ENCODE measurements around the gene PHOSPHO1. TPM values are rescaled to one million over a fixed set of nuclear protein-coding genes. Genes with fewer than 3 reads are reported as not detected.

Gene PHOSPHO1
- total RNA-seq, 1 experiment from 2014 or later = 3.5 TPM

GRCh38 chr17:49224198-49224996 is 6.2 kb downstream of the PHOSPHO1 start:
- in situ Hi-C loops (cut with HindIII; ENCODE audit: low sequenced_read_pairs) = no loop called here
- DNase-seq (ENCODE audit: low spot score) = no peak

DNA sequence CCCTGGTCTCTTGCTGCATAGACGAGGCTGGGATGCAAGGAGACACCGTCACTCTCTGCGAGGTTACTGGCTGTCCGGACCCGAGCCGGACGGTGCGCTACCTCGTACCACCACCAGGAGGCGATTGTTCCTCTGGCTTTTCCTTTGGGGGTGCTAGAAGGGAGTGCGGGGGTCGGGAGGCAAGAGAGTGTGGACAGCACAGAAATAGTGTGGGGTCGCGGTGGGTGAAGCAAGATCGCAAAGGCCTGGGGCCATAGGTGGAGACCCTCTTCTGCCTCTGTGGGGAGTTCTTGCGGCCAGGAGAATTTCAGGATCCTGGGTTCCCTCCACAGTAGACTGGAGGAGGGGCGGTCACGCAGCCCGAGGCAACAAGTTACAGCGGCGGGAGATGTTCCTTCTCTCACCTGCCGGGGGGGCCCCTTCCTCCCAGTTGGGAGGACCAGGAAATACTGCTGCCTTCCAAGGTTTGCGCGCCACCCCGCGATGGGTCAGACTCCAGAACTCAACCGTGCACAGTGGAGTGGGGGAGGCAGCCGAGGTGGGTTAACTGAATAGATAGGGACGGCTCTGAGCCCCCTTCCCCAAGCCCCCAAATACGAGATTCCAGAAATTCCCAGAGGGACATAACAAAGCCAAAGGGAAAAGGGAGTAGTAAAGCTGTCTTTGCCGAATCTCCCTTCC is 6.9 kb downstream of the PHOSPHO1 start:
- DNase-seq (ENCODE audit: low spot score) = peak; percentile 18
- in situ Hi-C loops (cut with HindIII; ENCODE audit: low sequenced_read_pairs) = no loop called here

GRCh38 chr17:49223168-49223516 is 7.4 kb downstream of the PHOSPHO1 start:
- DNase-seq (ENCODE audit: low spot score) = no peak

GRCh38 chr17:49219987-49220386 is 10.6 kb downstream of the PHOSPHO1 start:
- in situ Hi-C loops (cut with HindIII; ENCODE audit: low sequenced_read_pairs) = no loop called here
- no peak for DNase-seq (ENCODE audit: low spot score)

More at GRCh38 chr17:49223168-49223516, 7.4 kb downstream of the PHOSPHO1 start:
- in situ Hi-C loops (cut with HindIII; ENCODE audit: low sequenced_read_pairs) = no loop called here

DNA sequence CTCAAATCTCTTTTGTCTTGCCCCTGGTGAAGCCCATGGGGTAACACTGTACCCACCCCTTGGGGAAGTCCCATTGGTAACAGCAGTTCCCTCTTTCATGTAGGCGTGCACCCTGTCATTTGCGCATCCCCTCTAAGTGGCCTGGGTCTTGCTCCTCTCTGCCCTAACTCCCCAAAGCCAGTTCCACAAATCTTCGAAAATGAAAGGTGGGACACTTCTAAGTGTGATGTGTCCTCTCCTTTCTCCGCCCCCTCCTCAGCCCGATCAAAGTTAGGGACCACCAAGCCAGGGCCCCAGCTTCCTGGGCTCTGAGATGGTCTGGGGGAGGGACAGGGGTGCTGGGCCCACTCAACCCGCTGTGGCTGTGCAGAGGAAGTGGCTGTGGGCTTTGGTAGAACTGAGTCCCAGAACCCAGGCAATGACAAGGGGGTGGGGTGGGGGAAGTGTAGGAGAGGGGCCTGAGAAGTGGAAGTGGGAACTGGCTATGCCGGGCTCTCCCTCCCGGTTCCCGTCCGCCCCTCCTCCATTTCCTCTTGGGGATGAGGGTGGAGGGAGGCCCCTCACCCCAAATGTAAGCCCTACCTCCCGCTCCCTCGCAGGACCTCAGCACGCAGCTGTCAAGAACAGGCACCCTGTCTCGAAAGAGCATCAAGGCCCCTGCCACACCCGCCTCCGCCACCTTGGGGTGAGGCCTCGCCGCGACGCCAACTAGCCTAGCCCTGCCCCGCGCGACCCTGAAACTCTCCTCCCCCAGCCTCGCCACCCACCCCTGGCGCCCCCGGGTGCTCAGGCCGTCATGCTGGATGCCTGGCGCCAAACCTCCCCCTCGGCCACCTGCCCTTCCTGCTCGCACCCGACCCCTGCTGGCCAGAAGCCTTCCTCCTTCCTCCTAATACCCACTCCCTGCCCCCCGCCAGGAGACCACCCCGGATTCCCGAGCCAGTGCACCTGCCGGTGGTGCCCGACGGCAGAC is 11.4 kb downstream of the PHOSPHO1 start:
- DNase-seq (ENCODE audit: low spot score) = no peak

GRCh38 chr17:49217651-49218413 is 12.8 kb downstream of the PHOSPHO1 start:
- DNase-seq (ENCODE audit: low spot score) = no peak
- in situ Hi-C loops (cut with HindIII; ENCODE audit: low sequenced_read_pairs) = no loop called here

More for the DNA sequence above, 11.4 kb downstream of the PHOSPHO1 start:
- in situ Hi-C loops (cut with HindIII; ENCODE audit: low sequenced_read_pairs) = no loop called here

DNA sequence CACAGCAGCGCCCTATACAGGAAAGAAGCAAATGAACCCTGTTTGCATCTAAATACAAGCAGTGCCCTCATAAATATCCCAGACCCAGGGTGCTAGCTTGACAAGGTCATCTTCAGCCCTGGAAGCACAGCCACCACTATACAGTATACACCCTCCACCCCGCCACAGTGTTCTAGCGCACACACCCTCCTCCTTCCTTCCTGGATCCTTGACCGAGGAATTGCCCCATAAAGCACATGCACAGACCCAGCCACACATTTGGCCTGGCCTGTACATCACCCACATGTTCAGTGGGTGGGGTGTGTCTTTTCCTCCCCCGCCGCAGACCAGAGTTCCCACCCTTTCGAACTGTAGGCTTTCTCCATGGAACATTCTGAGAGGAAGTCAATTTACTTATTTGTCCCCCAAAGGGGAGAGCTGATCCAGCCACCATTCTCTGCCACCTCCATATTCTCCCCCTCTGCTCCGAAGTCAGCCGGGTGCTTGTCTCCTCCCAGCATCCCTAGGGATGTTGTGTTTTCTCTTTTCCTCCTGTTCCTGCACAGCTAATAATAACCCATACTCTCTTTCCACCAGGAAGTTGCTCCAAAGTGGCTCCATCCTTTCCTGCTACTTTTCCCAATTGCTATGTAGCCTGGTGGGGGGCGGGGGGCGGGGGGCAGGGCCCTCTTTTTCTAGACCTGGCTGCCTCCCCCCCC is 13.5 kb downstream of the PHOSPHO1 start:
- in situ Hi-C loops (cut with HindIII; ENCODE audit: low sequenced_read_pairs) = no loop called here
- no peak for DNase-seq (ENCODE audit: low spot score)

DNA sequence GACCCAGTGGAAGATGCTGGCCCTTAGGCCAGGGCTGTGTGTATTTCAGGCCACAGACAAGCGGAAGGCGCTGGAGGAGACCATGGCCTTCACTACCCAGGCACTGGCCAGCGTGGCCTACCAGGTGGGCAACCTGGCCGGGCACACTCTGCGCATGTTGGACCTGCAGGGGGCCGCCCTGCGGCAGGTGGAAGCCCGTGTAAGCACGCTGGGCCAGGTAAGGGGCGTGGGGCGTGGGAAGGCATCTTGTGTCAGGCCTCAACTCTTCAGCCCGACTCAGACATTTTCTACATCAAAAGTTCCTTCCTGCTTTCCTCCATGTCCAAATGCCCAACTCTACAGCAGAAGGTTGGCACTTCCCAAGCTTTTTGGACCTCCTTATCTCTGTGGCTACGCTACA is 14.1 kb downstream of the PHOSPHO1 start:
- no peak for DNase-seq (ENCODE audit: low spot score)
- in situ Hi-C loops (cut with HindIII; ENCODE audit: low sequenced_read_pairs) = no loop called here

DNA sequence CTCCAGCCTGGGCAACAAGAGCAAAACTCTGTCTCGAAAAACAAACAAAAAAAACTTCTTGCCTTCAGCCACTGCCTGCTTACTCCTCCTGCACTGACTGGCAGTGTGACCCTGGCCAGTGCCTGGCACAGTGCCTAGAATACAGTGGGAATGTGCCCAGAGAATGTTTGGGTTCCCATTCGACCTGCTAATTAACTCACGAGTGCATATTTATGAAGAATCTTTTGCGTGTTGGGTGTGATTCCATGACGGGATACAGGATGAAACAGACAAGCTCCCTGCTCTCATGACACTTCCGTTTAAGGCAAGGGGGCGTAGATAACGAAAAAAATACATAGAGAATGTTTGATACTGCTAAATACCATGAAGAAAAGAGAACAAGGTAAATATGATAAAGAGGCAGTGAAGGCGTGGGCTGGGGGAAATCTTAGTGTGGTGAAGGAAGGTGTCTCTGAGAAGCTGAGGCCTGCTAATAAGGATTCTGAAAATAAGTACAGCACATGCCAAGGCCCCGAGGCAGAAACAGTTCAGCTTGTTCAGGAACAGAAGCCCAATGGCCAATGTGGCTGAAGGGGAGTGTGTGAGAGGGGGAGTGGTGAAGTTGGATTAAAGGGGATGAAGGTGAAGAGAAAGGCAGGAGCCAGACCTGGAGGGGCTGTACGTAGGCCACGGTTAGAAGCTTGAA is 15.8 kb downstream of the PHOSPHO1 start:
- in situ Hi-C loops (cut with HindIII; ENCODE audit: low sequenced_read_pairs) = no loop called here
- no peak for DNase-seq (ENCODE audit: low spot score)

GRCh38 chr17:49213847-49214246 is 16.7 kb downstream of the PHOSPHO1 start:
- no peak for DNase-seq (ENCODE audit: low spot score)
- in situ Hi-C loops (cut with HindIII; ENCODE audit: low sequenced_read_pairs) = no loop called here

DNA sequence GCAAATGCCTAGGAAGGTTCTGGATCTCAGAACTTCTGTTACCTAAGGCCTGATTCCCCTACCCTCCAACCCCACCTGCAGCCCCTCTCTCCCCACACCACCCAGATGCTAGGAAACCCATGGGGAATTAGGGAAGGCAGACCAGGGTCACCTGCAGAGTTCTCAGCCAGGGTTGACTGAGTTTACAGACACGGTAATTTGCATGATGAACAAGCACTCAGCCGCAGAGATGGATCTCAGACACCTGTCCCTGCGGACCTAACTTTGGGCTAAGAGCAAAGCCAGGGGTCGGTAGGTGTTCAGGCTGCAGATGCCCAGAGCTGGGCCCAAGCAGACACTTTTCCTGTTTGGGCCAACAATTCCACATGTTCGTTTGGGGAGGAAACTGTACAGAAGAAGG is 17.2 kb downstream of the PHOSPHO1 start:
- in situ Hi-C loops (cut with HindIII; ENCODE audit: low sequenced_read_pairs) = no loop called here
- no peak for DNase-seq (ENCODE audit: low spot score)

GRCh38 chr17:49210158-49211029 is 20.2 kb downstream of the PHOSPHO1 start, which contains the start of the genes ABI3 and GNGT2:
TSS of gene ABI3 (plus strand) at chr17:49210707. CDS start at chr17:49210725, 18 bp downstream.
TSS of gene GNGT2 (minus strand) at chr17:49210574. CDS start at chr17:49207422, 3,152 bp downstream.
- in situ Hi-C loops (cut with HindIII; ENCODE audit: low sequenced_read_pairs) = no loop called here
- DNase-seq (ENCODE audit: low spot score) = no peak

GRCh38 chr17:49209061-49209571 is 21.5 kb downstream of the PHOSPHO1 start:
- in situ Hi-C loops (cut with HindIII; ENCODE audit: low sequenced_read_pairs) = no loop called here
- no peak for DNase-seq (ENCODE audit: low spot score)

DNA sequence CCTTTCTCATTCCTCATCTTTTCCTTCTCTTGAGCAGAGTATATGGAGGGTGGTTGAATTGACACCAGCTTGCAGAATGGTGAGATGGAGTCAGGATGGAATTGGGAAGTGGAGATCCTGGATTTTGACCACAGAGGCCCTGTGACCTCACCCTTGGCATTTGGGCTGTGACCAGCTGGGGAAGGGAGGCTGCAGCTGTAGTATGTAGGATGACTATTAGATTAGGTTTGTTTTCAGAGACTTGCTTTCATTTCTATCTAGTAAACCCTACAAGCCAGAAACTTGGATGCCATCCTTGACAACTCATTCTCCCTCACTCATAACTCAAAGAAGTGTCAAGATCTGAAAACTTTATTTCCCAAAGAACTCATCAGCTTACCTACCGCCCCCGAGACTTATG is 26.1 kb downstream of the PHOSPHO1 start:
- in situ Hi-C loops (cut with HindIII; ENCODE audit: low sequenced_read_pairs) = no loop called here

GRCh38 chr17:49203796-49204195 is 26.8 kb downstream of the PHOSPHO1 start:
- in situ Hi-C loops (cut with HindIII; ENCODE audit: low sequenced_read_pairs) = no loop called here
- no peak for DNase-seq (ENCODE audit: low spot score)

More for the DNA sequence above, 26.1 kb downstream of the PHOSPHO1 start:
- no peak for DNase-seq (ENCODE audit: low spot score)

- in situ Hi-C loops (cut with HindIII; ENCODE audit: low sequenced_read_pairs) = no loop called here
- DNase-seq (ENCODE audit: low spot score) = no peak
Measured at GRCh38 chr17:49201481-49201927, 29.1 kb downstream of the PHOSPHO1 start.
